SIG-M5 treated with dmso at 0.1 percent for 504 hours (cell line): ENCODE measurements around the gene RRBP1.

ENCODE experiments used
- DNase-seq: peaks from one replicate; lab custom pipeline; 2025; ENCODE audit not compliant: unreplicated experiment; lab: John Stamatoyannopoulos, UW

RRBP1 gene

DNA sequence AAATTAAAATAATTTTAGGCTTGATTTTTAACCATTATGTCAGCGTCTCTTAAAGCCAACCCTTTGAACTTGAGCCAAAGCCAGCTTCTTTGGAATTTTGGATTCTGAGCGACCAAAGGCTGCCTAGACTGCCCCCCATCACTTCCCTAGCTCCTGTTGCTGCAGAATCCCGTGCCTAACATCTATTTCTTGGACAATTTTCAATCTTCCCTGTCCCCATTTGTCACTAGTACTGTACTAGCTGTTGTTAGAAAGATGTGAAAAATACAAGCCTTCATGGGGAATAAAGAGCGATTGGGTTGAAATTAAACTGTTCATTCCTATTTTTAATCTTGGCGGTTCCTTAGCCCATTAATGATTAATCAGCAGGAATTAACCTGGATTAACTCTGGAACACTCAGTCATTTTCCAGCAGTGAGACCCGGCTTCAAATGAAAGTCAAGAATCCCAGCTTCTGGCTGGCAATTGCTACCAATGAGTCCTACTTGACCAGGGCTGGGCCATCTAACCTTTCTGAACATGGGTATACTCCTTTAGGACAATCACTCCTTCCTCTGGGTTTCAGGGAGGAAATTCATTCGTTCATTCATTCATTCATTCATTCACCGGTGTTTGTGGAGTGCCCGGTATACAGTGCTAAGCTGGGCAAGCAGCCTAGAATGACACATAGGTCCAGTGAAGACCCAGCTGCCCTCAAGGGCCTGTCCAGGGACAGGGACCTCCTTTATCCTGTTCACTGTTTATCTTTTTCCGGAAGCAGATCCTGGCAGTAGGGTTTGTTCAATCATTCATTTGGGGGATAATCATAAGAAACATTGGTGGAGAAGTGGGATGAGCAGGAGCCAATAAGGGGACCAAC lies 1.4 kb upstream of the RRBP1 start:
- DNase-seq = no peak

- DNase-seq = no peak
These were observed 802 bp upstream of the RRBP1 start for GRCh38 chr20:17682889-17683198.

DNA sequence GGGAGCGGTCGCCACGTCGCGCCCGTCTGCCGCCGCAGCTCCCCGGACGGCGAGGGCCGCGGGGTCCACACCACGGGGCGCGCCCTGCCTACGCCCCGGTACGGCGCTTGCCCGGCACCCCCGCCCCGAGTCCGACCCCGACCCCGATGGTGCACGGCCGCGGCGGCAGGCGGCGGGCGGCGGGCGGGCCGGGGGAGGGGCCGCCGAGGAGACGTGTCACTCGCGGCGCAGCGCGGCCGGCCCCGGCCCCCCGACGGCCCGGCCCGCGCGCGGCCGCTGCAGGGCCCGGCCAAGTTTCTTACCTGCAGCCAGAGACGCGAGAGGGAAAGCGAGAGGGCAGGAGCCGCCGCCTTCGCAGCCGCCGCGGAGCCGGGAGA lies 328 bp downstream of the RRBP1 start:
- no peak for DNase-seq

DNA sequence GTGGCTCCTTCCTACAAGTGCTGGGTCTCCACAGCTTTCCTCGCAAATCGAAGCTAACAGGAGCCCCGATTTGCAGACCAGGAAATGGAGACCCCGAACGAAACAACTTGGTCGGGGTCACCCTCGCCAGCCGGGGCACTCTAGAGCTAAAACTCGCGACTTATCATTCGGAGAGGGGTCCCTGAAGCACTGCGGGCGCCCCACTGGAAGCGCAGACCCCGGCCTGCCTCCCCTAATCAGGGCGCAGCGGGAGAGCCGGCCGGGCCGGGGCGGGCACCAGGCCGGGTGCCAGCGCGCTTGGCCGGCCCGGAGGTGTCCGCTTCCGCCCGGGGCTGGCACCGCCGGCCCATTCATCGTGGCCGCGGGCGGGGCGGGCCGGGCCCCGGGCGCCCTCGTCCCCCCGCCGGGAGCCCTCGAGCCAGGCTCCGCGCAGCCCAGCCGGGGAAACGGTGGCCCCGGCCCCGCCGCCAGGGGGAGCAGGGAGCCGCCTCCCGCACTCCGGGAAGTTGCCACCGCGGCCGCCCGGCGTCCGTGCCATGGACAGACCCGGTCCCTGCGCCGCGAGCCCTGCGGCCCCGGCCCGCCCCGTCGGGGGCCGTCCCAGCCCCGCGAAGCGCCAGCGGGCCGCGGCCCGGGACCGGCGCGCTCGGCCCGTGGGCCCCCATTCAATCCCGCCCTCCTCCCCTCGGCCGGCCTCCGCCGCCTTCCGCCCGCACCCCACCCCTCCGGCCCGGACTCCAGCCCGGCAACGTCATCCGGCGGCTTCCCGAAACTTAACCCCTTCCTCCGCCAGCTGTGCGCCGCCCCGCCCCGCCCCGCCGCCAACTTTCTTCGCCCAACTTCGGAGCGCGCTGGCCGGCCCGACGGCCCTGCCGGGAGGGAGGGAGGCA lies 961 bp downstream of the RRBP1 start:
- peak; percentile 66 for DNase-seq

GRCh38 chr20:17679941-17680835 lies 1.9 kb downstream of the RRBP1 start:
- DNase-seq = peak; percentile 68

DNA sequence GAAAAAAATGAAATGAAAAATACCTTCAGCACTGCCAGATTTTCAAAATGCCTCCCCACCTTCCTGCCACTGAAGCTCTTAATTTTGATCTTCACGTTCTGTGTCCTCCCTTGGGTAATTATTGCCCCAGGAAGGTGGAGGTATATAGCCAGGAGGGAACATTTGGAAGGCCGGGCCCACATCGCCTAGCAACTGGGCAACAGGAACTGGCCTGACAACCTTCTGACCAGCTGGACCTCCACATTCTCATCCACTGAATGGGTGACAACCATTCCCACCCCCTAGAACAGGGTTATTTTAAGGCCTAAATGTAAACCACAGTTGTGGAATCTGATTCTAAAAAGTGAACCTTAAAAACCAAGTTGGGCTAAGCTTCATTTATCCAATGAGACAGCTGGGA lies 3.2 kb downstream of the RRBP1 start:
- DNase-seq = no peak

- DNase-seq = no peak
These were observed 3.7 kb downstream of the RRBP1 start for GRCh38 chr20:17678295-17678694.

DNA sequence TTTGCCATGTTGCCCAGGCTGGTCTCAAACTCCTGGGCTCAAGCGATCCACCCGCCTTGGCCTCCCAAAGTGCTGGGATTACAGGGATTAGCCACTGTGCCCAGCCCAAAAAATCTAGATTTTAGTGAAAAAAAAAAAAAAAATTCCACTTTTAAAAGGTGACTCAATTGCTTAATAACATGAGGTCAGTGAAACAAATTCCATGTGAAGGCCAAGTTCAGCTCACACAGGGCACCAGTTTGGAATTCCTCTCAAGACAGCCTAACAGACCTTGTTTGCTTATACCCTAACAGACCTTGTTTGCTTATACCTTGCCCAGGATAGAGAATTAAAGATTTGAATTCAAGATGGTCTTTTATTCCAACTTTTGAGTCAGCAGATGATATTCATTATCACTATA lies 5.1 kb downstream of the RRBP1 start:
- no peak for DNase-seq

GRCh38 chr20:17676378-17676759 lies 5.7 kb downstream of the RRBP1 start:
- DNase-seq = no peak

DNA sequence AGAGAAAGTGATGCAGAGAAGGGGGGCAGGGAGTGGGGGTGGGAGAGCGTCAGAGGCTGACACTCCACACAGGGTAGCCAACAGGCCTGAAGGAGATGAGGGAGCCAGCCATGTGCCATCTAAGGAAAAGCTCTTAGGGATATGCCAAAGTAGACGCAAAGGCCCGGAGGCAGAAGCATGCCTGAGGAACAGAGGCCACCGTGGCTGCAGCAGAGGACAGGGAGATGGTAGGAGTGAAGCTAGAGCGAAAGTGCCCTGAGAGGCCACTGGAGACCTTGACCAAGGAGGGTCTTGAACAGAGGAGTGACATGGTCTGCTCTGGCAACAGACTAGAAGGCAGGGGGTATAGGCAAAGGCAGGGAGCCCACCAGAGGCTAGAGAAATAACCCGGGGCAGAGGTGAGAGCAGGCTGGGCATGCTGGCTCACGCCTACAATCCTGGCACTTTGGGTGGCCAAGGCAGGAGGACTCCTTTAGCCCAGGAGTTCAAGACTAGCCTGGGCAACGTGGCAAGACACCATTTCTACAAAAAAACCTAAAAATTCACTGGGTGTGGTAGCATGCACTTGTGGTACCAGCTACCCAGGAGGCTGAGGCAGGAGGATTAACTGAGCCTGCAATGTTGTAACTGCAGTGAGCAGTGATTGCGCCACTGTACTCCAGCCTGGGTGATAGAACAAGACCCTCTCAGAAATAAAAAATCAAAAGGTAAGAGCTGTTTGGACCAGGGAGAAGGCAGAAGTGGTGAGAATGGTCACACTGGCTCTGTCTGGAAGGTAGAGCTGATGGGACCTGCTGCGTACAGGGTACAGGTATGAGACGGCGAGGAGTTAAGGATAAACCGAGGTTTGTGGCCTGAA lies 6.3 kb downstream of the RRBP1 start:
- no peak for DNase-seq

GRCh38 chr20:17674722-17675518 lies 7.1 kb downstream of the RRBP1 start:
- no peak for DNase-seq

GRCh38 chr20:17673084-17673483 lies 9.0 kb downstream of the RRBP1 start:
- DNase-seq = no peak

GRCh38 chr20:17671565-17671964 lies 10.5 kb downstream of the RRBP1 start:
- DNase-seq = no peak

DNA sequence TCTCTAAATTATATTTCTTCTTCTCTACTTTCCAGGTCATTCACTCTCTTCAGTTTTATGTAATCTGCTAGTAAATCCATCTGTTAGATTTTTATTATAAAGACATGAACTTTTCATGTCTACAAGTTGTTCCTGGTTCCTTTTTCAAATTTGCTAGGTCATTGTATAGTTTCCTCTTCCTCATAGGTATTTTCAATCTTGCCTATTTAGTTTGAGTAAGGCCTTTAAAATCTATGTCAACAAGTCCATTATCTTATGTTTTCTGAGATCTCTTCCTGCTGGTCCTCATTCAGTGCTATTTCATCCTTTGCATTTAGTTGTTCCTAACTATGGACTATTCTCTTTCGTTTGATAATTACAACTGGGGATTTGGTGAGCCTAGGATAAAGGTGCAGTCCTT lies 11.0 kb downstream of the RRBP1 start:
- DNase-seq = no peak

DNA sequence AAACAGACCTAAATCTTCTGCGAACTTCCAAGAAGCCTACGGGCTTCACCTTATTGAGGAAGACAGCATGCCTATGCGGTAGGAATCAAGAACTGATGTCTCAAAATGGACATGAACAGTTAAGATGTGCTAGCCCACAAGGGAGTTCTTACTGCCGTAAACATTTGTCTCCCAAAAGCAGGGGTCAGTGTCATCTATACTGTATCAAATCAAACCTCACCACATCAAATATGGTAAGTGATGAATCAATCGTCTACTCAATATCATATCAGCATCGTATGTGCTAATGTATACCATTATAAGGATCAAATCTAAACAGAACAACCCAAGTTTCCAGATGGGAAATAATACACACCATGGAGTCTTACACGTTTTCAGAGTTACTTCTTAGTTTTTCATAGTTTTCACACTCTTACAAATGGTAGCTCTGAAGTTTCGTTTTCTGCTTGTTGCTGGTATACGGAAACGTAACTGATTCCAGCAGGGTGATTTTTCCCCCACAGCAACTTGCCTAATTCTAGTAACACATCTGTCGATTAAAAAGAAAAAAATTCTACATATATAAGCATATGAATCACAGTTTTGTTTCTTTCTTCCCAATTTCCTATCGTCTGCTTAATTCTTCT lies 12.6 kb downstream of the RRBP1 start:
- no peak for DNase-seq

- no peak for DNase-seq
These were observed 13.6 kb downstream of the RRBP1 start for GRCh38 chr20:17668432-17668831.

- no peak for DNase-seq
These were observed 14.6 kb downstream of the RRBP1 start for GRCh38 chr20:17667445-17667844.

GRCh38 chr20:17666481-17666880 lies 15.6 kb downstream of the RRBP1 start:
- no peak for DNase-seq

DNA sequence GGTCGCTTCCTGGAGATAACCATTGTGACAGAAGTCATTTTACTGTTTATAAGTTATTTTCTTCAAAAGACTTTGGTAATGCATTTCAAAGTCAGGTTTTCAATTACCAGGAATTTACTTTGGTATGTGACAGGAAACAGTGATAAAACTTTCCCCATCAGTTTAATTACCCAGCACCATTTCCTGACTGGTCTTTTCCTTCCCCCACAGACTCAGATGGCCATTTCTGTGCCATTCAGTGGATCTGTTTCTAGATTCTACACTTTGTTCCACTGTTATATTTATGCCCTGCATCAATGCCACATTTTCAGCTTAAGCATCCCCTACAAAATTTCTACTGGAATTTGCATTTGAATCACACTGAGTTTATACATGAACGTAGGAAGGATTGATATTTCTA lies 16.3 kb downstream of the RRBP1 start:
- DNase-seq = no peak
